ENCODE results near the gene SPSB1. TPM values are rescaled to one million over a fixed set of nuclear protein-coding genes. Genes with fewer than 3 reads are reported as not detected.

Gene SPSB1
- total RNA-seq, 3 donors from 2014 or later (not counting 1 experiment from before 2014, with no cell fraction given), result 0.82 to 3.0 (median 1.5) TPM

DNA sequence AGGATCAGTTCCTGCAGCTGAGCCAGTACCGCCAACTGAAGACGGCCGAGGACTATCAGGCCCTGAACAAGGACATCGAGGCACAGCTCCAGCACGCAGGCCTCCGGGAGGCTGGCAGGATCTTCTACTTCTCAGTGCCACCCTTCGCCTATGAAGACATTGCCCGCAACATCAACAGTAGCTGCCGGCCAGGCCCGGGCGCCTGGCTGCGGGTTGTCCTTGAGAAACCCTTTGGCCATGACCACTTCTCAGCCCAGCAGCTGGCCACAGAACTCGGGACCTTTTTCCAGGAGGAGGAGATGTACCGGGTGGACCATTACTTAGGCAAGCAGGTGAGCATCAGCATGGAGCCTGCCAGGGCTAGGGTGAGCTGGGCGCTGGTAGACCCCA, 47.5 kb upstream of the SPSB1 start:
- Mint-ChIP-seq H3K9me3 (no peaks in the 10 kb centered on the region), H3K36me3 (no peaks in the 10 kb centered on the region), H3K27ac (no peak overlapping the region), H3K4me1 (peaks cover 16 to 19% of the 10 kb centered on the region in 2 donors), H3K4me3 (no peak overlapping the region), H3K27me3 (ENCODE audit: low read depth in 2 of 2) (no peaks in the 10 kb centered on the region)
- ATAC-seq (no peak), DNase-seq (no peak)
- H3K4me3 ChIP-seq (ENCODE audit: low read length), result no peak overlapping the region
- WGBS (ENCODE audit: insufficient coverage), result 97% methylated on average over 15 of the region's 15 CpGs
- peaks cover 9% of the 10 kb centered on the region for H3K4me1 ChIP-seq (ENCODE audit: control insufficient read depth, insufficient read depth, low read length)
- no peak overlapping the region for H3K27ac ChIP-seq (ENCODE audit: low read length)
- H3K36me3 ChIP-seq (ENCODE audit: control insufficient read depth, insufficient read depth, low read length), result peaks cover 16% of the 10 kb centered on the region
- intact Hi-C loops (cut with micrococcal nuclease), result no loop called here
- no peaks in the 10 kb centered on the region for H3K27me3 ChIP-seq (ENCODE audit: control insufficient read depth, insufficient read depth, low read length)
- no peaks in the 10 kb centered on the region for H3K9me3 ChIP-seq (ENCODE audit: control insufficient read depth, insufficient read depth, low read length)
- TF ChIP-seq CTCF (IDR thresholded peaks at IDR 0.05), result no peak

- Mint-ChIP-seq H3K4me3 (no peak overlapping the region), H3K36me3 (no peaks in the 10 kb centered on the region), H3K27me3 (ENCODE audit: low read depth in 2 of 2) (no peaks in the 10 kb centered on the region), H3K4me1 (peaks cover 12 to 15% of the 10 kb centered on the region in 2 donors), H3K27ac (no peak overlapping the region), H3K9me3 (no peaks in the 10 kb centered on the region)
- 96% methylated on average over 9 of the region's 9 CpGs for WGBS (ENCODE audit: insufficient coverage)
- H3K27ac ChIP-seq (ENCODE audit: low read length), result no peak overlapping the region
- DNase-seq, result no peak
- H3K4me1 ChIP-seq (ENCODE audit: control insufficient read depth, insufficient read depth, low read length), result peaks cover 4% of the 10 kb centered on the region
- H3K36me3 ChIP-seq (ENCODE audit: control insufficient read depth, insufficient read depth, low read length), result peaks cover 13% of the 10 kb centered on the region
- no peak for TF ChIP-seq CTCF (IDR thresholded peaks at IDR 0.05)
- H3K9me3 ChIP-seq (ENCODE audit: control insufficient read depth, insufficient read depth, low read length), result no peaks in the 10 kb centered on the region
- no peak overlapping the region for H3K4me3 ChIP-seq (ENCODE audit: low read length)
- intact Hi-C loops (cut with micrococcal nuclease), result no loop called here
- H3K27me3 ChIP-seq (ENCODE audit: control insufficient read depth, insufficient read depth, low read length), result no peaks in the 10 kb centered on the region
- ATAC-seq, result no peak
Observed at GRCh38 chr1:9245661-9246060, 47.0 kb upstream of the SPSB1 start.

DNA sequence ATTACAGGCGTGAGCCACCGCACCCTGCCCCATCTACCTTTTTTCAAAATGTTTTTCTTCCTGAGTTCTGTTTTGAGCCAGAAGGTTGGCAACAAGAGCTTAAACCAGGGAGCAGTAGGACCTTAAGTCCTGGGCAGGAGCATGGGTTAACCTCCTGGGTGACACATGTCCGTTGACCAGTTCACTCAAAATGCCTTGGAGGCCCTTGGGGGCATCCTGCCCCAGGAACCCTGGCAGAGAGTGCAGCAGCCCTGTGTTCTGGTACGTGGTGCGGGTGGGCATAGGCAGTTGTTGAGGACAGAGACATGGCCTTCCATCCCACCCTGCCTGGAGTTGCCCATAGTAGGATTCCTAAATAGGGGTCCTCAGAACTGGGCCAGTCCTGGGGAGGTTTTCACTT, 46.5 kb upstream of the SPSB1 start:
- intact Hi-C loops (cut with micrococcal nuclease), result no loop called here
- Mint-ChIP-seq H3K4me1 (peaks cover 9 to 14% of the 10 kb centered on the region in 2 donors), H3K4me3 (no peak overlapping the region), H3K9me3 (no peaks in the 10 kb centered on the region), H3K36me3 (no peaks in the 10 kb centered on the region), H3K27ac (no peak overlapping the region), H3K27me3 (ENCODE audit: low read depth in 2 of 2) (no peaks in the 10 kb centered on the region)
- peaks cover 17% of the 10 kb centered on the region for H3K36me3 ChIP-seq (ENCODE audit: control insufficient read depth, insufficient read depth, low read length)
- ATAC-seq (no peak), DNase-seq (no peak)
- 96% methylated on average over 5 of the region's 5 CpGs for WGBS (ENCODE audit: insufficient coverage)
- no peaks in the 10 kb centered on the region for H3K9me3 ChIP-seq (ENCODE audit: control insufficient read depth, insufficient read depth, low read length)
- H3K27me3 ChIP-seq (ENCODE audit: control insufficient read depth, insufficient read depth, low read length), result no peaks in the 10 kb centered on the region
- no peak overlapping the region for H3K27ac ChIP-seq (ENCODE audit: low read length)
- no peak overlapping the region for H3K4me3 ChIP-seq (ENCODE audit: low read length)
- no peak for TF ChIP-seq CTCF (IDR thresholded peaks at IDR 0.05)
- no peaks in the 10 kb centered on the region for H3K4me1 ChIP-seq (ENCODE audit: control insufficient read depth, insufficient read depth, low read length)

Data from natural killer cell (primary cell).